Stimulated activated CD8-positive, alpha-beta memory T cell treated with anti-CD3 and anti-CD28 coated beads, Interleukin-12 subunit alpha, Interleukin-12 subunit beta, amount 100 ng/mL, for 4 hours (primary cell): ENCODE data around the gene MTFR1L.

Source experiments
- DNase-seq: peaks from one replicate; pipeline ENCODE4 v3.0.0-alpha.2; 2020; ENCODE audit warnings: low read depth

The MTFR1L gene

GRCh38 chr1:25792115-25792514 lies 27.6 kb upstream of the MTFR1L start:
- DNase-seq: no peak

DNA sequence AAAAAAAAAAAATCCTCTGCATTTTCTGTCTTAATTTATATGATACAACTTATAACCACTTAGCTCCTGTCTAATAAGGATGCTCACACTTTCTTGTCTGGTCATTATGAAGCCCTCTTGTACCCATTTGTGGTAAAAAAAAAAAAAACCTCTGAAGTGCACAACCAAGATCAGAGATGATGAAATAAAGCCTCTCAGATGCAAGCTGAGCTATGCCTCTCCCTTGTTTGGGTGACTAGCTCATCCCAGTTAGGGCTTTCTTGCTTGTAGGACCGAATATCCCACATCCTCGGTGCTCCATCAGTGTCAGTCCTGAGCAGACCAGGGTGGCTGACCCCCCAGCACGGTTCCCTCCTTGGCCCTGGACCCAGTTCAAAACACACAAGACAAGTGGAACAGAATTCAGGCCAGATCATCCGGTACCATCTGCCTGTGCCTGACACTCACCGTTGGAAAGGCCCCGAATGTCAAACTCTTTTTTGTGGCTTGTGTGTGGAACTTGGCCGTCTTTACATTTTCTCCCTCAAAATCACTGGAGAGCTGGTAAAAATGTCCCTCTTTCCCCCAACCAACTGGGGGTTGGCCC lies 26.1 kb upstream of the MTFR1L start:
- DNase-seq: no peak

DNA sequence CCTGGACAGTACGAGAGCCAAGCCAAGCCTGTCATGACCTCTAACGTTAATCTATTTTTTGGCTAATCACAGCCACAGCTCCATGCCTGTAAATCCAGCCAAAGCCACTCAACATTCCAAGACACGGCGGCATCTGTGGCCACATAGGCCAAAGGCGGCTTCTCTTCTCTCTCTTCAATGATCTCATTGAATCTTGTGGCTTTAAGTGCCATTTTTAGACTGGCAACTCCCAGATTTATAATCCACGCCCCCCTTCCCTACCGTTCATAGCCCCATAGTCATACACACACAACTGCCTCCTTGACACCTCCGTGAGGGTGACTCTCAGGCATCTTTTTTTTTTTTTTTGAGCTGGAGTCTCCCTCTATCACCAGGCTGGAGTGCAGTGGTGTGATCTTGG lies 25.4 kb upstream of the MTFR1L start:
- no peak for DNase-seq

DNA sequence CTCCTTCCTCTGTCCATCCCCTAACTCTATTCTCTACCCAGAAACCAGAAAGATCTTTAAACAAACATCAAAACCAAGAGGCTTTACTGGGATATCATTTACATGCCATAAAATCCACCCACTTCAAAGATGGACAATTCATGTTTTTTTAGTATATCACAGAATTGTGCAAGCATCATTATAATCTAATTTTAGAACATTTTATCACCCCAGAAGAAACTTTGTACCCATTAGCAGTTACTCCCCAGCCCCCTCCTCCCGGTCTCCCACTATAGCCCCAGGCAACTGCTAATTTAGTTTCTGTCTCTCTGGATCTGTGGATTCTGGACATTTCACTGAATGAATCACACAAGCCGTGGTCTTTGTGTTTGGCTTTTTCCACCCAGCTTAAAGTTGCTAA lies 24.5 kb upstream of the MTFR1L start:
- DNase-seq: no peak

DNA sequence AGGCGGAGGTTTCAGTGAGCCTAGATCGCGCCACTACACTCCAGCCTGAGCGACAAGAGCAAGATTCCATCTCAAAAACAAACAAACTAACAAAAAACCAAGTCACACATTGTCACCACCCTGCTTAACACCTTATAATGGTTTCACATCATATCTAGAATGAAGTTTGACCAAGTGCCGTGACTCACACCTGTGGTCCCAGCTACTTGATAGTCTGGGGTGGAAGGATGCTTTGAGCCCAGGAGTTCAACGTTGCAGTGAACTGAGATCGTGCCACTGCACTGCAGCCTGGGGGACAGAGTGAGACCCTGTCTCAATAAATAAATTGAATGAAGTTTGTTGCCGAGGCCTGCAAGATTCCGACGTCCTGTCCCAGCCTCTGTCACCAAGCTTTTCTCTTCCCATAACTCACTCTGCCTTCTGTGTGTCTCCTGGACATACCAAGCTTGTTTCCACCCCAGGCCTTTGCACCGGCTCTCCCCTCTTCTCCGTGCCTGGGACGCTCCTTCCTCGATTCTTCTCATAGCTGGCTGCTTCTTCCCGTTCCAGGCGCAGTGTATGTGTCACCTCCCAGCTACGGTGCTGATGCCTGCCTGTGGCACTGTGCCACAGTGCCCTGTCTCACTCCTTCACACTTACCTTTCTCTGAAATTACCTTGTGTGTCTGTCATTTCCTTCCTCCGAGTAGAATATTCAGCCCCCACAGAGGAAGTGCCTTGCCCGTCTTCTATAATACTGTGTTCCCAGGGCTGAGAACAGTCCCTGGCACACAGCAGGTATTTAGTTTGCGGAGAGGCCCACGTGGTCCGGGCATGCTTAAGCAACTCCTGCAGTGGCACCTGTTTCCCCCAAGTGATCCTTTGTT lies 23.6 kb upstream of the MTFR1L start:
- no peak for DNase-seq

DNA sequence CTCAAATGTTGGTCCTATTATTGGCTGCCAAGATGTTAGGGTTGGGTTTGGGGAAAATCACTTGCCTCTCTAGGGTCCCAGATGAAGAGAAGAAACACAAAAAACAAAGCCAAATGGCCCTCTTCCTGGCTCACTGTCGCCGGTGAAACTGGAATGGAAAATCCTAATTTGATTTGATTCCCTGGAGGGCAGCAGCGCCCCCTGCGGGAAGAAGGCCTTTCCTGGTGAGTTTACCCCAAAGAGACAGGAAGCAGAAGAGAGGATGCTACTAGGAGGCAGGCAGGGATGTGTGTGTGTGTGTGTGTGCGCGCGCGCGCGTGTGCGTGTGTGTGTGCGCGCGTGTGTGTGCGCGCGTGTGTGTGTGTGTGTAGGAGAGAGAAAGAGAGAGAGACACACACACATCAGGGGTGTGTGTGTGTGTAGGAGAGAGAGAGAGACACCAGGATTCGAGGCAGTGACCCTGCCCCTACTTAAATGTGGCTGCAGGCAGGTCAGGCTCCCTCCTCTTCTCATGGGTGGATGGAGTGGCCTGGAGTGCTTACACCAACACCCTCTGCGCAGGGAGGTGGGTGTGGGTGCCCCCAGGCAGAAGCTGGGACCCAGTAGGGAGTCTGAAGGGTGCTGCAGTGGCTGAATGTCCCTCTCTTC lies 22.8 kb upstream of the MTFR1L start:
- peak; percentile 56 for DNase-seq

GRCh38 chr1:25797939-25798338 lies 21.8 kb upstream of the MTFR1L start:
- no peak for DNase-seq

- no peak for DNase-seq
Measured at GRCh38 chr1:25798666-25799351, 20.9 kb upstream of the MTFR1L start.

DNA sequence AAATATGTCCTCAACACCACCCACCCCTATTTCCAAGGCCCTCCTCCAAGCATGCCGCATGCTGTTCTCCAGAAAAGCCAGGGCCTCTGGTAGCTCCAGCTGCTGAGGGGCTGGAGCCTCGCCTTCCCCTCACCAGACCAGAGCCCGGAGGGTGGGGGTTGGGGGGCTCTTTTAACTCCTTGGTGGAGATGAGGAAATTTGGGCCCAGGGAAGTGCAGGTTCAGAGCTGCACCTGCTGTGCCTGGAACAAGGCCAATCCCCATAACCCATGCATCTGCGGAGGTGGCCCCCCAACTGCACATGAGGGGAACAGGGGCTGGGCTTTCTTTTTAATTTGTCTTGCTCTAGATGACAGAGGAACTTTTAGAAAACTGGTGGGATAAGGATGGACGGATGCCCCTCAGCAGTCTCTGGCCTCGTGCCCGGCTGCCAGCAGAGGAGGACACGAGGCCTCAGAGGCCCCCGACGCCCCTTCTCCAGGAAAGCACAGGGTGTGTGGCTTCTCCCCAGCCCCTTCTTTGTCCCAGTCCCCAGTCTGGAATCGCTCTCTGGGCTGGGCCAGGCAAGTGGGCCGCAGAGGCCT lies 20.3 kb upstream of the MTFR1L start:
- DNase-seq: no peak

- no peak for DNase-seq
Measured at GRCh38 chr1:25799935-25800702, 19.6 kb upstream of the MTFR1L start, which contains the start of gene SELENON. Gene SELENON (plus strand): TSS chr1:25800193. CDS start chr1:25800231, 38 bp downstream.

DNA sequence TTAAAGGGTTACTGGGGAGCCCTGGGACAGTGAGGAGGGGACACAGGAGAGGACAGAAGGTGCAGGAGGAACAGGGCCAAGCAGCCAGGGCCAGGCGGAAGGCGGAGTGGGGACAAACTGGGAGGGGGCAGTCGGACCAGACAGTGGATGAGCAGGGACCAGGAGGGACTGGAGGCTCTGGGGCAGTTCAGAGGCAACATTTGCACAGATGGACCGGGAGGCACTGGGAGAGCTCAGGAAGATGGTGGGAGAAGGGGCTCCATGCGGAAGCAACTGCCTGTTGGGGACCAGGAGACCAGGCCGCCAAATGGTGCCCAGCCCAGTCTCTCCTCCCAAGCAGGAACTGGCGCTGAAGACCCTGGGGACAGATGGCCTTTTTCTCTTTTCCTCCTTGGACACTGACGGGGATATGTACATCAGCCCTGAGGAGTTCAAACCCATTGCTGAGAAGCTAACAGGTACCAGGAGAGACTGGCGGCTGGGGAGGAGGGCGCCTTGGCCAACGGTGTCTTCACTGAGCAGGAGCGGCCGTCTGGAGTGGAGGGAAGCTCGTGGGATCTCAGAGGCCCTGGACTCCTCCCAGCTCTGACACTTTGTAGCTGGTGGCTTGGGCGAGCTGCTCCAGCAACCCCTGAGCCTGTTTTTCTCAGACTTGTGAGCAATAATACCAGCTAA lies 18.9 kb upstream of the MTFR1L start:
- DNase-seq: no peak

- no peak for DNase-seq
Measured at GRCh38 chr1:25802915-25803314, 16.8 kb upstream of the MTFR1L start.

GRCh38 chr1:25803368-25803767 lies 16.4 kb upstream of the MTFR1L start:
- DNase-seq: no peak

- DNase-seq: no peak
Measured at GRCh38 chr1:25804244-25804963, 15.3 kb upstream of the MTFR1L start.

GRCh38 chr1:25804964-25805862 lies 14.5 kb upstream of the MTFR1L start:
- DNase-seq: no peak

- DNase-seq: no peak
Measured at GRCh38 chr1:25805863-25806225, 13.9 kb upstream of the MTFR1L start.

- DNase-seq: no peak
Measured at GRCh38 chr1:25806418-25806817, 13.3 kb upstream of the MTFR1L start.

GRCh38 chr1:25807480-25808390 lies 12.0 kb upstream of the MTFR1L start:
- no peak for DNase-seq
